Activated CD4-positive, alpha-beta T cell treated with anti-CD3 and anti-CD28 coated beads, Interleukin-10, Interleukin-2, amounts not matched to agents 100 ng/mL and 50 ng/mL, durations not matched to agents 16 hours and 8 hours (primary cell): ENCODE measurements around the gene DTNA.
"Not testable (repeated sequence)": the region's sequence is repeated elsewhere in the genome, so short reads cannot be mapped to it uniquely, and the experiment has no call there.

Experiments used
- DNase-seq: peaks from one replicate; pipeline ENCODE4 v3.0.0-alpha.2; 2020

Gene DTNA

GRCh38 chr18:34911081-34911480, 201.0 kb downstream of the DTNA start:
- DNase-seq: no peak

GRCh38 chr18:34911661-34912384, 201.7 kb downstream of the DTNA start:
- no peak for DNase-seq

DNA sequence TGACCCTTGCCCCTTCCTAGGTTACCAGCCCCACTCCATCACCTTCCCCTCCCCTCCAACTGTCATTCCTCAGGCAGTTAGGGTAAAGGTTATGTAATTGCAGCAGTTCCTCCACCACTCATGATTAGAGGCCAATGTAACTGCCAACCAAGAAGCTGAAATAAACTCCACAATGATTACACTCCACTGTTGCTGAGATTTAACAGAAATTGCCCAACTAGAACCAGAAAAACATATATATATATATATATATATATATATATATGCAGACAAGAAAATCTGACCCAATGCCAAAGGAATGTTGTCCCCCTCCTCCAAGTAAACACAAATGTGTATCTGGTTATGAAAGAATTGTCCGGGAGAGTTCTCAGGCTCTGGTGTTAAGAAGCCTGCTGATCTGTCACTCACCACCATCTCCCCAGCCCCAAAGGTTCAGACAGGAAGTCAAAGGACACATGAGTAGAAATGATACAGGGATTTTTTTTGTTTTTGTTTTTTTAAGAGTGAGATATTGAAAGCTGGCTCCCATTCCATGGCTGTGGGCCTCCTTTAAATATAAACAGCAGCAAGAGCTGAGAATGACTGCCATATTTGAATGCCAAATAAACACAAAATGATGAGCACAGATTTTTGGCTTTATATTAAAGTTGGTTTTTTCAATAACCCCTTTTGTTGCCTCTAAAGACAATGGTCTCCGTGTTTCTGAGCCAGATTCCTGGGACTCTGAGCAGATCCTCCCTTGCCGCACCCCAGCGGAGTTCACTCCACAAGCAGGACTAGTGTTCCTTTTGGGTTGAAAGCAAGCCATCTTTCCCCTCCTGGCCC, 204.0 kb downstream of the DTNA start:
- no peak for DNase-seq

GRCh38 chr18:34915046-34915445, 204.9 kb downstream of the DTNA start:
- DNase-seq: no peak

- DNase-seq: not testable (repeated sequence)
These were observed 206.4 kb downstream of the DTNA start for GRCh38 chr18:34916539-34916938.

- no peak for DNase-seq
These were observed 208.8 kb downstream of the DTNA start for GRCh38 chr18:34918856-34919255.

DNA sequence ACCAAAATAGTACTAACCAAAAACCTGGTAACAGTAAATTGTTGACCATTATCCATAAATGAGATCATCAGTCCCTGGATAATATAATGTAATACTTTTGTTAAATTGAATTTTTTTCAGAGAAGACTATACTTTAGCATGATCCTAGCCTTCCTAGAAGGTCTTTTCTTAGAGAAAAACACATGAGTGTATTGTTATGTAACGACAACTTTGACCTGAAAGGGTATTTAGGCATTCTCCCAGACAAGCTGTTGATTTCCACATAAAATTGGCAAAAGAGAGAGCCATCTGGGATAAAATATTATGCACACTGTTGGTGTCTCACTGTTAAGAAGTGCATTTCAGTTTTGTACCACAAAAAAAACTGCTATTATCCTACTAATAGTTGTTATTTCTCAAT, 211.1 kb downstream of the DTNA start:
- DNase-seq: no peak

DNA sequence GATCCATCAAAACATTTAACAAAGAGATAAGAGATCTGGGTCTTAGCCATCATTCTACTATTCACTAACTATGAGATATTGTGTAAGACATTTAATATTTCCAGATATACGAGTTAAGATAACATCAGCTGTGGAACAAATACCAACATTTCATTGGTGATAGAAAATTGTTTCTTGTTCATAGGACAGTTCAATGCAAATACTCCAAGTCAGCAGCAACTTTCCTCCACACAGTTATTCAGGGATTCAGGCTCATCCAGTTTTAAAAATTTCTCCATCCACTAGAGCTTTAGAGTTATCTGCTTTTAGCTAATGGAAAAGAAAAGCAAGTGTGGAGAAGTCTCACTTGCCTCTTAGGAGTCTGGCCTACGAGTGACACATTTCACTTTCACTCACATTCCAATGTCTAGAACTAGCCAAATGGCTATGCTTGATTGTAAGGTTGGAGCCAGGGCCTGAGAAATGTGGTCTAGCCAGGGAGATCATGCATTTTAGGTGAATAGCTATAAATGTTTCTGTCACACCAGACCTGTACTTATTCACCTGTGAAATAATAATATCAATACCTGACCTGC, 211.8 kb downstream of the DTNA start:
- no peak for DNase-seq

GRCh38 chr18:34922594-34922993, 212.5 kb downstream of the DTNA start:
- DNase-seq: not testable (repeated sequence)

DNA sequence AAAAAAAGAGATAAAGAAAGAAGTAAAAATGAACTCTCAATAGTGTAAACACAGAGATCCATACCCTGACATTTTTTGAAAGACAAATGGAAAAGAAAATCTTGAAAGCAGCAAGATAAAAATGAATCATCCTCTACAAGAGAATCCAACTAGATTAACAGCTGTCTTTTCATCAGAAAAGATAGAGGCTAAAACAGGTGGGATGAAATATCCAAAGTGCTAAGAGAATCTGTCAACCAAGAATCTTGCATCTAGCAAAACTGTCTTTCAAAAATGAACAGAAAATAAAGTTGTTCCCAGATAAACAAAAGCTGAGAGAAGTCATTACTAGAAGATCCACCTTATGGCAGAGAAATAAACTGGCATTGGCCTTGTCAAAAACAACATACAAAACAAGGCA, 213.8 kb downstream of the DTNA start:
- no peak for DNase-seq

- no peak for DNase-seq
These were observed 216.6 kb downstream of the DTNA start for GRCh38 chr18:34926683-34927082.

GRCh38 chr18:34928088-34928753, 218.1 kb downstream of the DTNA start:
- no peak for DNase-seq

GRCh38 chr18:34928754-34929335, 218.7 kb downstream of the DTNA start:
- DNase-seq: no peak

GRCh38 chr18:34929336-34929780, 219.3 kb downstream of the DTNA start:
- DNase-seq: no peak

DNA sequence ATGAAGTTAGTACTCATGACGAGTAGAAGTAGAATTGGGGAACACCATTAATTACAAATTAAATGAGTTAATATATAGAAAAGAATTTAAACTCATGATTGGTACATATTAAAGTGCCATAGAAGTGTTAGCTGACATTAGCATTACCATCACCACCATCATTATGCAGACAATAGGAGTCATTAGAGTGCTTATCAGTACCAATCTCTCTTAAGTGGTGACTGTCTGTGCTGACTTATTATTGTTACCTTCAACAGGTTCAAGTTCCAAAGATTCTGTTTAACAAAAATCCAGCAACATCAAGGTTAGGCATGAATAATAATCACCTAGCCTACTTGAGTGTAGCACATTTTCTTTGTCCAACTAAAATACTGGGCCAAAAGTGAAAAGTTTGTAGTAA, 222.3 kb downstream of the DTNA start:
- DNase-seq: no peak

GRCh38 chr18:34932792-34933466, 222.8 kb downstream of the DTNA start:
- no peak for DNase-seq

DNA sequence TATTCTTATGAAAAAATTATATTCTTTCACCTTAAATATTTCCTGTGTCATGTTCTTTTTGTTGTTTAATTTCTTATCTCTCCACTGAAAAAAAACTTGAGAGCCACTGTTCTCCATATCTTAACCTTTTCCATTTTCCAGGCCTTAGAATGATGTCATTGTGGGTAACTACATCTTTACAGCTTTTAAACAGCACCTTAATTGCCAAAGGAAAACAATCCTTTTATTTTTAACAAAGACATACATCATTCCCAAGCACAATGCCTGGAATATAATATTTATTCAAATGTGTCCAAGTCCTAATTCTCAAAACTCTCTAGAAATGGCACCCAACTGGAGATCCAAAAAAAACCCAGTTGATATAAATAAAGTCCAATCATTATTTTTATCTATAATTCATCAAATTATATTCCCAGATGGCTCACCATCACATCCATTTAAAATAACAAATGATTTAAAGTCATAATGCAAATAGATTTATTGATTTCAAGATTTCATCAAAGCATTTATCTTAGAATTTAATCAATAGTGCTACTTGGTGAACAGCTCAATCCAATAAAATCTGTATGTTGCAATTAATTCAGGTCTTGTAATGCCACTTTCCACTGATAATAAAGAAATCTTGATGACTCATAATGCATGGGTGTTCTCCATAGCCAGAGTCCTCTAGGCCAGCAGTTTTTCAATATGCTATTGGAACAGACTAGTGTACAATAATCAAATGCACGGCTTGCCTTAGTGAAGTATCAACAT, 224.0 kb downstream of the DTNA start:
- no peak for DNase-seq

DNA sequence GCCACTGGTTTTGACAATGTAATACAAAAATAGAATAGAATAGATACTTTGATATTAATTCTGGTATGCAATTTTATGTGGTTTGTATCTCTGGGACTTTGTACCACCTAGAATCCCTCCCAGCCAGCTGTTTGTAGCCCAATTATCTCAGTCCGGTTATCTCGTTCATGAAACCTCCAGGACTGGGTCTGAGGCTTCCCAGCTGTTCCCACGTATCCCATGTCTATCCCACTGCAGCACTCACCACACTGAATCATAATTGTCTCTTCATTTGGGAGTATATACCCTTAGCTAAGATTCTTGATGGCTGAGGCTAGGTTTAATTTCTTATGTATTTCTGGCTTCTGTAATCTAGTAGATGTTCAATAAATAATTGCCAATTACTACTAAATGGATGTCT, 226.7 kb downstream of the DTNA start:
- DNase-seq: no peak

GRCh38 chr18:34938090-34938489, 228.0 kb downstream of the DTNA start:
- DNase-seq: no peak
